Activated CD8-positive, alpha-beta memory T cell treated with anti-CD3 and anti-CD28 coated beads for 48 hours (primary cell): Measurements from ENCODE around the gene ALPG.
"Not testable (repeated sequence)": the region's sequence is repeated elsewhere in the genome, so short reads cannot be mapped to it uniquely, and the experiment has no call there.

Experiments used
- DNase-seq, 3 experiments: peaks; one replicate each; pipeline ENCODE4 v3.0.0-alpha.2; 2020; ENCODE audit warnings: low read depth in 2 of 3, low spot score in 2 of 3

The ALPG gene

DNA sequence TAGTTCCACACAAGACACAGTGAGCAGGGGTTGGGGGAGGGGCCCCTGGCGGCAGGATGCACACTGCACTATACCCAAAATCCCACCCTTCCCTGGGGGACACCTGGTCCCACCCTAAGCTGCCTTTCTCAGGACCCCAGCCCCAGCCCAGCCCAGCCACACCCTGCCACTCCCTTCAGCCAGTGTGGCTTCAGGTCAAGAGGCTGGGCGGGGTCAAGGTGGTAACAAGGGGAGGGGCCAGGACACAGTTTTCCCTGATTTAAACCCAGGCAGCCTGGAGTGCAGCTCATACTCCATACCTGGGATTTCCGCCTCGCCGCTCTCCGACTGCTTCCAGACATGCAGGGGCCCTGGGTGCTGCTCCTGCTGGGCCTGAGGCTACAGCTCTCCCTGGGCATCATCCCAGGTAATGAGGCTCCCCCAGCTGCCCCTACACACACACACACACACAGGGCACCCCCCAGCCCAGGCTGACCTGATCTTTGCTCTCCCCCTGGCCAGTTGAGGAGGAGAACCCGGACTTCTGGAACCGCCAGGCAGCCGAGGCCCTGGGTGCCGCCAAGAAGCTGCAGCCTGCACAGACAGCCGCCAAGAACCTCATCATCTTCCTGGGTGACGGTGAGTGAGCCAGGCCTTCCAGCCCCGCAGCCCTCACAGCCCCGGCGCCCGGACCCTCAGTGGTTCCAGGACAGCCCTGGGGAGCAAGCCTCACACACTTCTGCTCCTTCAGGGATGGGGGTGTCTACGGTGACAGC lies at the start of gene ALPG:
Gene ALPG, plus strand, starts transcription at position 289 of the 755 bp plus-strand sequence. Its CDS starts 51 bp downstream, at position 340.
- no peak for DNase-seq

DNA sequence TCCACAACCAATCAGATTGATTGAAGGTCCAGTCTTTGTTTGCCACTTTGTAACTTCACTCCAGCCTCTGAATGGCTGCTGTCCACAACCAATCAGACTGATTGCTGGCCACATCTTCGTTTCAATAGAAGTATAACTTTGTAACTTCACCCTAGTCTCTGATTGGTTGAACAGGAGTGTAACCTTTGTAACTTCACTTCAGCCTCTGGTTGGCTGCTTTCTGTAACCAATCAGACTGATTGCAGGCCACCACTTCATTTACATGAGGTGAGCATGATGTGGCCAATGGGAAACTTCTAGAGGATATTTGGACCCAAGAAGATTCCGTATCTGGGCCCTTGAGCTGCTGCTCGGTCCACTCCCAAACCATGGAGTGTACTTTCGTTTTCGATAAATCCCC lies 45.0 kb upstream of the ALPG start:
- no peak for DNase-seq

DNA sequence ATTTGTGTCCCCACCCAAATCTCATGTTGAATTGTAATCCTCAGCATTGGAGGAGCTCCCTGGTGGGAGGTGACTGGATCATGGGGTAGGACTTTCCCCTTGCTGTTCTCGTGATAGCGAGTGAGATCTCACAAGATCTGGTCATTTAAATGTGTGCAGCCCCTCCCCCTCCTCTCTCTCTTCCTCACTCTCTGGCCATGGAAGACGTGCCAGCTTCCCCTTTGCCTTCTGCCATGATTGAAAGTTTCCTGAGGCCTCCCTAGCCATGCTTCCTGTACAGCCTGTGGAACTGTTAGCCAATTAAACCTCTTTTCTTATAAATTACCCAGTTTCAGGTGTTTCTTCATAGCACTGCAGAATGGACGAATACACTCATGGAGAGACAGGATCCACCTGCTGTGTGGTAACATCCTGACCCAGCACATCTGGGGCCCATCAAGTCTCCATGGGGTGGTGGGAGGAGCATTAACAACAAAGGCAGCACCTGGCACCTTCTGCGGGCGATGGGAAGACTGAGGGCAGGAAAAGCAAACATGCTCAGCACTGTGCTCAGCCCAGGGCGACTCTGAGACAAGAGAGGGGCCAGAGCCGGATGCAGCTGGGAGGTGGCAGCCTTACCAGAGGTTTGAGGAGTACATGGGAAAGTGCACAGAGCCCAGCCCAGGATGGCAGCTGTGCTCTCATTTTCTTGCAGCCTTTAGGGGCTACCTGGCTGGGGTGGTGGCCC lies 44.3 kb upstream of the ALPG start:
- DNase-seq: no peak

DNA sequence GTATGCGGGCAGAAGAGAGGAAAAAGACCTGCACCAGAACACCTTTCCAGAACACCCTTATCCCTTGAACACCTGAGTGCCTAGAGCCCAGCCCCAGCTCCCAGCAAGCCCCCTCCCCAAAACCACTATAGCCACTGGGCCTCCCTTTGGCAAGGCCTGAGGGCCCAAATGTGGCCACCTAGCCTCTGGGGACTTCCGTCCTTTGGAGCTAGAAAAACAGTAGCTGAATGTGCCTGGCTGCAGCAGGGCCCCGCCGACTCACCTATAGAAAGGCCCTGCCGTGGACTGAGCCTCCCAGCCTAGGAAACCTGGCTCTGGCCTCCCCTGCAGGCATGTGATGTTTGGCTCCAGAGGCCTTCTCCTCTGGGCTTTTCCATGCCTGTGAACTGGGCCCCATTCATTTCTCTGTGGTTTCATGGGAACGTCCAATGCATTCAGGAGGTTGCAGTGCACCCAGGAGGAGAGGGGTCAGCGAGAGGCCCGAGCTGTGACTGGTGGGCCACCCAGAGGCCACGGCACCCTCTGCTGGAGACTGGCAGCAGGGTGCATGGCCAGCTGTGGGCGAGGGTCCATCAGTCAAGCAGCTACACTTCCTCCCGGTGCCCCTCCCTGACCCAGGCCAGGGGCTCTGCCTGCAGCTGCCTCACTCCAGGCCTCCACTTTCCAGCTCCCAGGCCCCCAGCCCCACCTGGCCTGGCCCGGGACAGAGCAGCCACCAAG lies 43.4 kb upstream of the ALPG start:
- not testable (repeated sequence) for DNase-seq

DNA sequence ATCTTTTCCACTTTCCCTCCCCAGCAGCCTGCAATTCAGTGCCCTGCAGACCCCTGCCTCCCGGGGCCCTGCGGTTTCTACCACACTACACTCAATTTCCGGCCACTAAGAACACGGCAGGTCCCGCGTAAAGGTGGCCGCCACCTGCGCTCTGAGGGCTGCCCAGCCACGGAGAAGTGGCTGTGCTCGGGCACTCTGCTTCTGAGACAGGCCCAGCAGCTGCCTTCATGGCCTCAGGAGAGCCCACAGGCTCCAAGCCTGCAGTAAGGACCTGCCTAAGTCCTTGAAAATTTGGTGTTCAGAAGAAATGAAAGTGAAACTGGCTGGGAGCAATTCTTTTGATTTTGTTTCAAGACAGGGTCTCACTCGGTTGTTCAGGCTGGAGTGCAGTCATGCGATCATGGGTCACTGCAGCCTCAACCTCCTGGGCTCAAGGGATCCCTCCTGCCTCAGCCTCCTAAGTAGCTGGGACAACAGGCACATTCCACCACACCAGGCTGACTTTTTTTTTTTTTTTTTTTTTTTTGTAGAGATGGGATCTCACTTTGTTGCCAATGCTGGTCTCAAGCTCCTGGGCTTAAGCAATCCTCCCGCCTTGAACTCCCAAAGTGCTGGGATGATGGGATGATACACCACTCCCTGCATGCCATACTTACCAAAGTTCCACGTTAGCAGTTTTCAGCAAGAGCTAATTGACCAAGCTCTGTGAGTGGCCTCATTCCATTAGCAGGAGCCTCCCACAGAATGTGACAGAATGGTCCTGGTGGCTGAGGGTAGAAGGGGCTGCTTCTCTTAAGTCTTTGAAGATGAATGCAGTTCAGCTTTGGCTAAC lies 42.6 kb upstream of the ALPG start:
- DNase-seq: no peak

DNA sequence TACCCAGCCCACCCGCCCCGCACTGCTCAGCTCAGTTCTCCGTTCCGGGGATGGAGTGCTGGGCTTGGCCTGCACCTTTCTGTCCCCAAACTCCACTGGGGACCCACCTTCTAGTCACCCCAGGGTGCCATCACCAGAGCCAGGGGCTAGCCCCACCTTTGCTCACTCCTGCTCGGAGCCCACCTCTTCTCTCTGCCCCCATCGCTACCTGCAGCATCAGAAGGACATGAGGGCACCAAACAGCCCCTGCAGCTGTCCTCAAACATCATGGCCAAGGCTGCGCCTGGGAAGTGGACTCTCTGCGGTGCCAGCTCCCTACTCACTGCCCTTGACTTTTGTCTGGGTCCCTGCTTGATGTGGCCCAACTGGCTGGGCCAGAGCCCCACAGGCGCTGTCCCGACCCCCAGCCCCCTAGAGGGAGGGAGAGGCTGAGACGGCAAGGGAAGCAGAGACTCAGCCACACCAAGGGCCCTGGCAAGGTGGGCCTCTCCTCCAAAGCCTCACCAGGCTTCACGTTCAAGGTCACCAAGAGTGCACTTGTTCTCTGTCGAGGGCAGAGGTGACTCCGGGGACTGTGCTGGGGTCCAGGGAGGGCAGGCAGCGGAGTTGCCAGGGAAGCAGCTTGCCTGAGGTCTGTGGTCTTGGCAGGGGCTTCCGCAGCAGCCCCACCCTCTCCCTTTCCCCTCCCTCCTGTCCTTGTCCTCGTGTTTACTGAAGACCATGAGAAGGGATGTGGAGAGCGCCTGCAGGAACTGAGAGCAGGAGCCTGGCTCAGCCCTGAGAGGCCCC lies 41.6 kb upstream of the ALPG start:
- not testable (repeated sequence) for DNase-seq

DNA sequence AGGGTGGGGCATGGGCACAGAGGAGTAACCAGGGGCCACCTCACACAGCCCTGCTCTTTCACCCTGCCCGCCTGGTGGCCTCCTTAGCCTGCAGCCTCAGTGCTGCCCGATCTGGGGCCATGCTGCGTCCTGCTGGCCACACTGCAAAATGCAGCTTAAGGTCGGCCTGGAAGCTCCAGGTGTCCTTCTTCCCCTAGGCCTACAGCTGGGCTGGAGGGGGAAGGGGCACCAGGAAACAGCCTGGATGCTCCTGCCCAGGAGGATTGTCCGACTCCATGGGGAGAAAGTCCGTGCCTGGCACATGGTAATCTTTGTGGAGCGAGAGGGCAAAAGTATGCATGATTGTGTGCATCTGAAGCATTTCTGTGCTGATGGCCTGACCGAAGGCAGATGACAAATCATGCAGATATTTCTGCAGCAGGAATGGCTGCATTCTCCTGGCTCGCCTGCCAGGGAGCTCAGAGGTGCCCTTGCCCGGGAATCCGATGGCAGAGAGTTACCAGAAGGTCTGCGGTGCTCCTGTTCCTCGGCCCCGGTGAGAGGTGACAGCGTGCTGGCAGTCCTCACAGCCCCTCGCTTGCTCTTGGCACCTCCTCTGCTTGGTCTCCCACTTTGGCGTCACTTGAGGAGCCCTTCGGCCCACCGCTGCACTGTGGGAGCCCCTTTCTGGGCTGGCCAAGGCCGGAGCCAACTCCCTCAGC lies 40.9 kb upstream of the ALPG start:
- DNase-seq: no peak

DNA sequence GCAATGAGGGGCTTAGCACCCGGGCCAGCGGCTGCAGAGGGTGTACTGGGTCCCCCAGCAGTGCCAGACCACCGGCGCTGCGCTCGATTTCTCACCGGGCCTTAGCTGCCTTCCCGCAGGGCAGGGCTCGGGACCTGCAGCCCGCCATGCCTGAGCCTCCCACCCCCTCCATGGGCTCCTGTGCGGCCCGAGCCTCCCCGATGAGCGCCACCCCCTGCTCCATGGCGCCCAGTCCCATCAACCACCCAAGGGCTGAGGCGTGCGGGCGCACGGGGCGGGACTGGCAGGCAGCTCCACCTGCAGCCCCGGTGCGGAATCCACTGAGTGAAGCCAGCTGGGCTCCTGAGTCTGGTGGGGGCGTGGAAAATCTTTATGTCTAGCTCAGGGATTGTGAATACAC lies 40.2 kb upstream of the ALPG start:
- DNase-seq: not testable (repeated sequence)

DNA sequence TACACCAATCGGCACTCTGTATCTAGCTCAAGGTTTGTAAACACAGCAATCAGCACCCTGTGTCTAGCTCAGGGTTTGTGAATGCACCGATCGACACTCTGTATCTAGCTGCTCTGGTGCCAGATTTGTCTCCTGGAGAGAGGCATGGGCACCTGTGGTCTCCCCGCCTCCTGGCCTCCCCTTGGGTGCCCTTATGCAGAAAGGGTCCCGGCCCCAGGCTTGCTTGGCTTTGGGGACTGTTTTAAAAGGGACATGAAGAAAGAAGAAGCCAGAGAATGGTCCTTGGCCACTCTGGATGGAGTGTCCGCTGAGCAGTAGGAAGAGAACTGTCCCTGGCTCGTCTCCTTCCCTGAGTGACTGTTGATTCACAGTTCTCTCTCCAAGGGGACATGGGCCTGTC lies 39.6 kb upstream of the ALPG start:
- no peak for DNase-seq

DNA sequence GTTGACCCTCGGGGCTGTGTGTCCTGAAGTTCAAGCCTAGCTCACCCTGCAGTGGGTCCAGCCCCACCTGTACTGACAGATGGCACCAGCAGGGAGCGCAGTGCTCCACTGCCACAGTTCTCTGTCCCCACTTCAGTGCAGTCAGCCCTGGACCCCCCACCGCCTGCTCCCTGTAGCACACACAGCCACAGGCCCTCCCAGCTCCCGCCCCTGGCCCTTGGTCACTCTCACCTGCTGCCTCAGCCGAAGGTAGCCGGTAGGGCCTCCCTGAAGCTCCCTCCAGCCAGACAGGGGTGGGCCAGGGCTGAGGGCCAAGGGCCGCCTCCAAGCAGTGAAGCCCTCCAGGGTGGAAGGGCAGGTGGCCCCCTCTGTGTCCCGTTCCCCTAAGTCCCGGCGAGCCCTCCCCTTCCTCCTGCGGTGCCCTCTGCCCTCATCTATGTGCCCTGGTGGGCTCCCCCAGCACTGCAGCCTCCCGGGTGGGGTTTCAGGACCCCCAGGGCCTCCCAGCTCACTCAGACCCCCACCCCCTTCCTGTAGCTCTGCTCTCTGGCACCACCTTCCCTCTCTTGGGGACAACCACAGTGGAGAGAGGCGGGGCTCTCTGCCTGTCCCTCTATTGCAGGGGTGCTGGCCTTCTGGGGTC lies 38.9 kb upstream of the ALPG start:
- DNase-seq: no peak

DNA sequence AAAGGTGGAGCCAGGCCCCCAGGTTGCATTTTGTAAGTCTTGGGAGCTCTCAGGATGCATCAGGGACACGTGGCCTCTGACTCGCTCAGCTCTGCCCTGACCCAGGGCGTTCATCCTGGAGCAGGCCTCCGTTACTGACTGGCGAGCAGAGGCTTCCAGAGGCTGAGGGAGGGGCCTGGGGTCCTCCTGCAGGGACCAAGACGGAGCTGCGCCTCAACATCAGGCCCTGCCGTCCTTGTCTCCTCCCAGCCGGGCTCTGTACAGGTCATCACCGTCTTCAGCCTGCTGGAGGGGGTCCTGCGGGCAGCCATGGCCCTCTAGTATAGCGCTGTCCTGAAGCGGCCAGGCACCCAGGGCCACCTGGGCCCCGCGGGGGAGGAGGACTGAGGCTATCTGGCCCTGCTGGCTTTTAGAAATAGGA lies 38.3 kb upstream of the ALPG start:
- DNase-seq: no peak

DNA sequence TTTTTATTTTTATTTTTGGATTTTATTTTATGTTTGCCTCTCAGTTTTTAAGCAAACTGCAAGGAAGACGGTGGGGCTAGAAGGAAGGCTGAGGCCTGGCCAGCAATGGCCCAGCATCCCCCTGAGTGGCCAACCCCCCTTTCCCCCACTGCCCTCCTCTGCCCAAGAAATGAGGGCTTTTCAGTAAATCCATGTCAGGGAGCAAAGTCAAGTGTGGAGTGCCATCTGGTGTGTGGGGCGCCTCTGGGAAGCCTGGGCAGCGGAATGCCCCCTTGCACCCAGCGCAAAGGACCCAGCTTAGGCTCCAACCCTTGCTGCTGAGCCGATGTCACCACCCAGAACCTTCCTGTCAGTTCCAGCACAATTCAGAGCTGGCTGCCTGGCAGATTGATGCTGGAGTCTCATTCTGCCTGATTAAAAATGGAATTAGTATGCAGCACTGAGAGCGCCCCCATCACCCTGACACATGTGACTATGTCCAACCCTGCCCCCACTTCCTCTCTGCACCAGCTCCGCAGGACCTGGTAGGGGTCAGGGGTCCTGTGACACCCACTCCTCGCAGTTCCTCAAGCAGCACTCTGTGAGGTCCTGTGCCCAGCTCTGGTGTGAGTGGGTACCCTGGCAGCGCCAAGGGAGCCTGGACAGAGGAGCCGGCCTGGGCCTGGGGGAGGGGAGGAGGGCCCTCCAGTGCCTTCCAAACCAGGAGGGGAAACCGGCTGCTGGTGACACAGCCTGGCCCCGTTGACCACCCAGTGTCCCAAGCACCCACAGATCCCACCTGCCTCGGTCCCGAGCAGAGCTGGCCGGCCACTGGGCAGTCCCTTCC lies 37.3 kb upstream of the ALPG start:
- DNase-seq: no peak

DNA sequence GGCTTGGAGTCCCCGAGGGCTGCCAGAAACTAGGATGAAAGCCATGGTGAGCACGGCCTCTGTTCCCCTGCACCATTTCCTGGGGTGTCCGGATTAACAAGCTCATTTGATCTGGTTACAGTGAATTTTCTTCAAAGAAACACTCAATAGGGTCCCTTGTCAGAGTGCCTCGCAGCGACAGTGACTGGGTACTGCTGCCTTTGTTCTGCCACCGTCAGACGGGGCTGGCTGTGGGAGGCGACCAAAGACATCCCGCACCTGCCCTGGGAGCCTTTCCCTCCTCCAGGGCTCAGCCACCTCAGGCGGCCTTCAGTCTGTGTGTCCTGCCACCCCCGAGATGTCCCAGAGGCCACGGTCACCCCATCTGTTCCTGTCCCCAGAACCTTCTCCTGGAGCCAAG lies 36.6 kb upstream of the ALPG start:
- not testable (repeated sequence) for DNase-seq

DNA sequence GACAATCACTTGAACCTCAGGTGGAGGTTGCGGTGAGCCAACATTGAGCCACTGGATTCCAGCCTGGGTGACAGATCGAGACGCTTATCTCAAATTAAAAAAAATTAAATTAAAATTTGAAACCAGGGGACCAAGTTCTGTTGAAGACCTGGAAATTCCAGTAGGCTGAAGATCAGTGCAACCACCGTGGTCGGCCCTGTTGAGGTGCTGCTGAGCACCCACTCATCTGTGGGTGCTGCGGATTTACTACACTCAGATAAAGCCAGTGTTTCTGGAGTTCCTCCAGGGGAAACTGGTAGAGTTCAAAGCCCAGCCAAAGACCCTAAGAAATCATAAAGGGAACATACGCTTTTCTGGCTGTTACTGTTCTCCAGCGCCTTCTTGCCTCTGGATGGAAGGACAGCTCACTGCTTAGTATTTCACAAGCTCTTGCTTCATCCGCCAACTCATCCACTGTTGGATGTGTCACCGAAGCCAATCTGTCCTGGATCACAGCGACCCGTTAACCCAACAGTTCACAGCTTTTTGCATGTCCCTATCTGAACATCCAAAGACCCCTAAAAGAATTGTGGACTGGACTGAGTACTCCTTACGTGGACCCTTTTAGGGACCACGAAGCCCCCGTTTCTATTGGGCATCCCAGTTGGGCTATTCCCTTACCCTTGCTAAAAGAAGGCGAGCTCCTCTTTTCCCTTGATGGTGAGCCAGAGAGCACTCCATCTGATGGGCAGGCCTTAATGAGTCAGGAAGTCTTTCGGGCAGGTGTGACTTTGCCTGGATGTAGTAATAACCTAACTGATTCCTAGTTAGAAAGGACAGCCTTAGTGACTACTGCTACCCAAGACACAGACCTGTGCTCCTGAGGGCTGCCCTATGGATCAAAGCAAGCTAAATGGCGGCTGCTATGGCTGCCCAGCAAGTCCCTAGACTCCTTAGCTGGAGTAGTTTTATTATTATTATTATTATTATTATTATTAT lies 34.1 kb upstream of the ALPG start:
- DNase-seq: no peak

DNA sequence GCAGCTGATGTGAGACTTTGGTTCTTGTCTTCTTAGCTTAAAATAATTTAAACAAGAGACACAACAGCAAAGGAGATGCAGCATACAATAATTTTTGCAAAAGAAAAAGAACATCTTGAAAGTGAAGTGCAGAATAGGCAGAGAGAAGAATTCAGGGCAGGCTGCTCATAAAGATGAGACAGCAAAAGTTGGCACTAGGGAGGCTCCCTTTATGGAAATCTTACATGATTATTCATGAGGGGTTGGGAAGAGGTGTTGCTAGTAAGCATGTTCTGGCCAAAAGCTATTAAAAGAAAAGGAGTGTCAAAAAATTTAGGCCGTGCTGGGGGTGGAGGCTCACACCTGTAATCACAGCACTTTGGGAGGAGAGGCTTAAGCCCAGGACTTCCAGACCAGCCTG lies 32.3 kb upstream of the ALPG start:
- DNase-seq: no peak

DNA sequence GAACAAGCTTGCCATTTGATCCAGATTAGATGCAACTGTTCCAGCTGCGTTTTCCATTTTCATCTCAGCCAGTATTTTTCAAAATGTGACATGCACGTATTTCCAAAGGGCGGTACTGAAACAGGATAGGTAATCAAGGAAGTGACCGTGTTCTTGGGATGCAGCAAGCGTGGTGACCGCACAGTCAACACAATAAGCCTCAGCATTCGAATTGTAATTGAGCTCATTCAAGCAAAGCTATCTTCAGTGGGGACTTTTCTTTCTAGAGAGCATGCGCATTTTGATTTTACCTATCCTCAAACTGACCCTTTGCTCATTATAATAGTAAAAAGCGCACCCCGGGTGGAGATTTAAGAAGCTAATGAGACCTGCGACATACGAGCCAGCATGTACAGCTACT lies 31.5 kb upstream of the ALPG start:
- DNase-seq: no peak

DNA sequence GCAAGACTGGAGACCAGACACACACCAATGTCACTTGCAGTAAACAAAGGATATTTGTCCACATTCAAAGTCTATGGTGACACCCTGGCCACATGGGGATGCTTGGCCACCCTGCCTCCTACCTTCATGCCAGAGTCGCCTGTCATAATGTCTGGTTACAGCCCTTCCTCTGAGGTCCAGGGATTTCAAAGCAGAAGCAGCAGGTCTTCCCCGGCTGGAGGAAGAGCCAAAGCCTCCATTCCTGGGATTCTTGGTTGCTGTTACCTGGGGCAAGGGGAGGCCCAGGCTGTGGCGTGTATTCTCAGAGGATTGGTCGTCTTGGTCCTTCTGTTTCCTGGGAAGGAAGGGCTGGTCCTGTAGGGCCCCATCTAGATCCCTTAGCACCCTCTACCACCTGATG lies 30.4 kb upstream of the ALPG start:
- DNase-seq: no peak
